ENCODE data around the gene CARD6. TPM values are rescaled to one million over a fixed set of nuclear protein-coding genes. Genes with fewer than 3 reads are reported as not detected.
A peak's percentile ranks its signal among the peaks of the same experiment; 100 is the strongest.
"Not testable (repeated sequence)": the region's sequence is repeated elsewhere in the genome, so short reads cannot be mapped to it uniquely, and the experiment has no call there.

CARD6 gene
- total RNA-seq (2.0 and 2.7 TPM in 2 replicates), polyA plus RNA-seq (0.45 and 0.72 TPM in 2 replicates), polyA minus RNA-seq (1.4 and 3.2 TPM in 2 replicates)
- total RNA-seq (2013) = 3.9 TPM

- intact Hi-C loops (cut with micrococcal nuclease) = no loop called here
- no peak for TF ChIP-seq CTCF (IDR thresholded peaks at IDR 0.05)
- no peak for TF ChIP-seq EZH2 (IDR thresholded peaks at IDR 0.05; ENCODE audit: borderline replicate concordance, insufficient read depth, low read depth, low read length, poor library complexity, severe bottlenecking)
- Histone ChIP-seq H3K79me2 (ENCODE audit: control insufficient read depth, insufficient read depth, low read length) (no peaks in the 10 kb centered on the region), H3K4me2 (replicated peaks; ENCODE audit: low read depth, low read length, poor library complexity, severe bottlenecking) (peak within 1 kb of the TSS; percentile 68), H3K9ac (ENCODE audit: low read length) (peak within 1 kb of the TSS; percentile 68), H3K27me3 (replicated peaks in 1 of 4; ENCODE audit: control extremely low read depth in 1 of 4, control insufficient read depth in 3 of 4, insufficient read depth in 4 of 4, low read length in 3 of 4) (no peaks in the 10 kb centered on the region), H3K36me3 (replicated peaks in 1 of 2; ENCODE audit: control extremely low read depth in 1 of 2, control insufficient read depth in 1 of 2, extremely low read depth in 1 of 2, insufficient read depth in 2 of 2, low read length in 1 of 2) (no peaks in the 10 kb centered on the region), H2AFZ (ENCODE audit: insufficient read depth, low read depth, low read length, poor library complexity, severe bottlenecking) (peak within 1 kb of the TSS; percentile 79), H4K20me1 (ENCODE audit: control insufficient read depth, insufficient read depth, low read length, poor library complexity, severe bottlenecking) (no peaks in the 10 kb centered on the region), H3K4me1 (ENCODE audit: control insufficient read depth in 2 of 2, insufficient read depth in 2 of 2, low read length in 2 of 2) (peaks cover 4 to 6% of the 10 kb centered on the region in 2 donors), H3K9me3 (ENCODE audit: control extremely low read depth in 1 of 3, control insufficient read depth in 2 of 3, insufficient read depth in 1 of 3, low read length in 2 of 3) (peaks cover 0 to 3% (median 0%) of the 10 kb centered on the region in 3 donors), H3K4me3 (ENCODE audit: control extremely low read depth in 1 of 5, extremely low read depth in 1 of 5, insufficient read depth in 1 of 5, low read depth in 2 of 5, low read length in 4 of 5) (peak within 1 kb of the TSS; percentile 40 to 78 (median 57)), H3K27ac (ENCODE audit: low read length in 2 of 2) (peak within 1 kb of the TSS; percentile 39 to 68)
- Mint-ChIP-seq H3K4me3 (peak within 1 kb of the TSS; percentile 81), H3K9me3 (ENCODE audit: insufficient read depth) (no peaks in the 10 kb centered on the region), H3K4me1 (peaks cover 16% of the 10 kb centered on the region), H3K27me3 (no peaks in the 10 kb centered on the region), H3K27ac (peak within 1 kb of the TSS; percentile 87)
- DNase-seq = peak; percentile 58
- POLR2A ChIA-PET = interaction anchor here (0.7 kb wide), 1 partner anchor 8 kb away, joined by 3 read pairs; no protein-coding TSS in a partner anchor
- CTCF ChIA-PET = interaction anchor here (1.1 kb wide), 1 partner anchor 9 kb away, joined by 4 read pairs; no protein-coding TSS in a partner anchor
- 20% methylated on average over 2 of the region's 9 CpGs for WGBS (ENCODE audit: insufficient coverage)
- peak; percentile 31 for ATAC-seq (ENCODE audit: low read depth)
Measured at GRCh38 chr5:40841068-40841805, at the start of gene CARD6. Gene CARD6, plus strand, starts transcription at chr5:40841367. Its CDS starts 16 bp downstream, at chr5:40841383.

GRCh38 chr5:40791715-40792139 is 49.4 kb upstream of the CARD6 start:
- no CpG with 5 or more reads among the region's 3 CpGs for WGBS (ENCODE audit: insufficient coverage)
- H3K9me3 ChIP-seq (ENCODE audit: control extremely low read depth in 1 of 3, control insufficient read depth in 2 of 3, insufficient read depth in 1 of 3, low read length in 2 of 3) = peaks cover 0 to 4% (median 0%) of the 10 kb centered on the region in 3 donors
- H3K4me3 ChIP-seq (ENCODE audit: control extremely low read depth in 1 of 5, extremely low read depth in 1 of 5, insufficient read depth in 1 of 5, low read depth in 2 of 5, low read length in 4 of 5) = no peak overlapping the region
- ChIA-PET POLR2A (no interaction called here), CTCF (no interaction called here)
- no peak for DNase-seq
- intact Hi-C loops (cut with micrococcal nuclease) = no loop called here
- no peak overlapping the region for H2AFZ ChIP-seq (ENCODE audit: insufficient read depth, low read depth, low read length, poor library complexity, severe bottlenecking)
- Mint-ChIP-seq H3K4me3 (no peak overlapping the region), H3K9me3 (ENCODE audit: insufficient read depth) (no peaks in the 10 kb centered on the region), H3K4me1 (peaks cover 58% of the 10 kb centered on the region), H3K27ac (no peak overlapping the region), H3K27me3 (no peaks in the 10 kb centered on the region)
- peaks cover 98% of the 10 kb centered on the region for H3K79me2 ChIP-seq (ENCODE audit: control insufficient read depth, insufficient read depth, low read length)
- ATAC-seq (ENCODE audit: low read depth) = no peak
- no peak overlapping the region for H3K4me2 ChIP-seq (replicated peaks; ENCODE audit: low read depth, low read length, poor library complexity, severe bottlenecking)
- H3K27ac ChIP-seq (ENCODE audit: low read length in 2 of 2) = no peak overlapping the region
- no peak for TF ChIP-seq EZH2 (IDR thresholded peaks at IDR 0.05; ENCODE audit: borderline replicate concordance, insufficient read depth, low read depth, low read length, poor library complexity, severe bottlenecking)
- no peak for TF ChIP-seq CTCF (IDR thresholded peaks at IDR 0.05)
- no peak overlapping the region for H3K9ac ChIP-seq (ENCODE audit: low read length)
- peaks cover 6 to 9% of the 10 kb centered on the region in 2 donors for H3K4me1 ChIP-seq (ENCODE audit: control insufficient read depth in 2 of 2, insufficient read depth in 2 of 2, low read length in 2 of 2)
- H4K20me1 ChIP-seq (ENCODE audit: control insufficient read depth, insufficient read depth, low read length, poor library complexity, severe bottlenecking) = peaks cover 75% of the 10 kb centered on the region
- H3K27me3 ChIP-seq (replicated peaks in 1 of 4; ENCODE audit: control extremely low read depth in 1 of 4, control insufficient read depth in 3 of 4, insufficient read depth in 4 of 4, low read length in 3 of 4) = no peaks in the 10 kb centered on the region
- peaks cover 1 to 3% of the 10 kb centered on the region in 2 experiments for H3K36me3 ChIP-seq (replicated peaks in 1 of 2; ENCODE audit: control extremely low read depth in 1 of 2, control insufficient read depth in 1 of 2, extremely low read depth in 1 of 2, insufficient read depth in 2 of 2, low read length in 1 of 2)

GRCh38 chr5:40792691-40793090 is 48.5 kb upstream of the CARD6 start:
- H3K9me3 Mint-ChIP-seq (ENCODE audit: insufficient read depth); H3K9me3 ChIP-seq (ENCODE audit: control extremely low read depth in 1 of 3, control insufficient read depth in 2 of 3, insufficient read depth in 1 of 3, low read length in 2 of 3); H3K27me3 Mint-ChIP-seq; ATAC-seq (ENCODE audit: low read depth); H3K9ac ChIP-seq (ENCODE audit: low read length); H3K4me3 Mint-ChIP-seq; H2AFZ ChIP-seq (ENCODE audit: insufficient read depth, low read depth, low read length, poor library complexity, severe bottlenecking); H3K27ac ChIP-seq (ENCODE audit: low read length in 2 of 2); intact Hi-C loops (cut with micrococcal nuclease); H3K27ac Mint-ChIP-seq; CTCF ChIA-PET; H3K36me3 ChIP-seq (replicated peaks in 1 of 2; ENCODE audit: control extremely low read depth in 1 of 2, control insufficient read depth in 1 of 2, extremely low read depth in 1 of 2, insufficient read depth in 2 of 2, low read length in 1 of 2); POLR2A ChIA-PET; H3K4me2 ChIP-seq (replicated peaks; ENCODE audit: low read depth, low read length, poor library complexity, severe bottlenecking); H3K4me3 ChIP-seq (ENCODE audit: control extremely low read depth in 1 of 5, extremely low read depth in 1 of 5, insufficient read depth in 1 of 5, low read depth in 2 of 5, low read length in 4 of 5); DNase-seq; H3K27me3 ChIP-seq (replicated peaks in 1 of 4; ENCODE audit: control extremely low read depth in 1 of 4, control insufficient read depth in 3 of 4, insufficient read depth in 4 of 4, low read length in 3 of 4): not testable (repeated sequence)
- Histone ChIP-seq H3K4me1 (ENCODE audit: control insufficient read depth in 2 of 2, insufficient read depth in 2 of 2, low read length in 2 of 2) (peaks cover 8 to 15% of the 10 kb centered on the region in 2 donors), H4K20me1 (ENCODE audit: control insufficient read depth, insufficient read depth, low read length, poor library complexity, severe bottlenecking) (peaks cover 67% of the 10 kb centered on the region), H3K79me2 (ENCODE audit: control insufficient read depth, insufficient read depth, low read length) (peaks cover 89% of the 10 kb centered on the region)
- no CpG with 5 or more reads among the region's 10 CpGs for WGBS (ENCODE audit: insufficient coverage)
- H3K4me1 Mint-ChIP-seq = peaks cover 63% of the 10 kb centered on the region

Data from B cell (primary cell).